Panc1 (cell line): ENCODE data around the gene ADAMTS18.

Experiments
- POLR2AphosphoS5 ChIP-seq: IDR thresholded peaks from 2 replicates; pipeline ENCODE4 v1.6.1; 2012; ENCODE audit warnings: mild to moderate bottlenecking, low read depth, low read length, moderate library complexity
- REST ChIP-seq, 2 experiments: IDR thresholded peaks; 2 replicates each; pipeline ENCODE4 v1.6.1; 2011 to 2012; ENCODE audit warnings: low read depth in 2 of 2, control low read depth in 1 of 2, low read length in 1 of 2, mild to moderate bottlenecking in 1 of 2, moderate library complexity in 1 of 2; ENCODE audit not compliant: insufficient read depth in 1 of 2
- TF ChIP-seq, protein P1 (sequence below): fragments of 450-650 bp; IDR thresholded peaks from 2 replicates; pipeline ENCODE4 v1.5.1; 2017; ENCODE audit warnings: mild to moderate bottlenecking

- TF ChIP-seq REST (IDR thresholded peaks at IDR 0.05; ENCODE audit: insufficient read depth in 1 of 2, low read depth in 2 of 2, low read length in 1 of 2), result no peak
- TF ChIP-seq, protein P1, sequence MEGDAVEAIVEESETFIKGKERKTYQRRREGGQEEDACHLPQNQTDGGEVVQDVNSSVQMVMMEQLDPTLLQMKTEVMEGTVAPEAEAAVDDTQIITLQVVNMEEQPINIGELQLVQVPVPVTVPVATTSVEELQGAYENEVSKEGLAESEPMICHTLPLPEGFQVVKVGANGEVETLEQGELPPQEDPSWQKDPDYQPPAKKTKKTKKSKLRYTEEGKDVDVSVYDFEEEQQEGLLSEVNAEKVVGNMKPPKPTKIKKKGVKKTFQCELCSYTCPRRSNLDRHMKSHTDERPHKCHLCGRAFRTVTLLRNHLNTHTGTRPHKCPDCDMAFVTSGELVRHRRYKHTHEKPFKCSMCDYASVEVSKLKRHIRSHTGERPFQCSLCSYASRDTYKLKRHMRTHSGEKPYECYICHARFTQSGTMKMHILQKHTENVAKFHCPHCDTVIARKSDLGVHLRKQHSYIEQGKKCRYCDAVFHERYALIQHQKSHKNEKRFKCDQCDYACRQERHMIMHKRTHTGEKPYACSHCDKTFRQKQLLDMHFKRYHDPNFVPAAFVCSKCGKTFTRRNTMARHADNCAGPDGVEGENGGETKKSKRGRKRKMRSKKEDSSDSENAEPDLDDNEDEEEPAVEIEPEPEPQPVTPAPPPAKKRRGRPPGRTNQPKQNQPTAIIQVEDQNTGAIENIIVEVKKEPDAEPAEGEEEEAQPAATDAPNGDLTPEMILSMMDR, result no peak
- TF ChIP-seq POLR2AphosphoS5, result no peak
Observed at GRCh38 chr16:77442078-77442477, 7.2 kb upstream of the ADAMTS18 start.
